ENCODE measurements around the gene TNFRSF19.

The TNFRSF19 gene

DNA sequence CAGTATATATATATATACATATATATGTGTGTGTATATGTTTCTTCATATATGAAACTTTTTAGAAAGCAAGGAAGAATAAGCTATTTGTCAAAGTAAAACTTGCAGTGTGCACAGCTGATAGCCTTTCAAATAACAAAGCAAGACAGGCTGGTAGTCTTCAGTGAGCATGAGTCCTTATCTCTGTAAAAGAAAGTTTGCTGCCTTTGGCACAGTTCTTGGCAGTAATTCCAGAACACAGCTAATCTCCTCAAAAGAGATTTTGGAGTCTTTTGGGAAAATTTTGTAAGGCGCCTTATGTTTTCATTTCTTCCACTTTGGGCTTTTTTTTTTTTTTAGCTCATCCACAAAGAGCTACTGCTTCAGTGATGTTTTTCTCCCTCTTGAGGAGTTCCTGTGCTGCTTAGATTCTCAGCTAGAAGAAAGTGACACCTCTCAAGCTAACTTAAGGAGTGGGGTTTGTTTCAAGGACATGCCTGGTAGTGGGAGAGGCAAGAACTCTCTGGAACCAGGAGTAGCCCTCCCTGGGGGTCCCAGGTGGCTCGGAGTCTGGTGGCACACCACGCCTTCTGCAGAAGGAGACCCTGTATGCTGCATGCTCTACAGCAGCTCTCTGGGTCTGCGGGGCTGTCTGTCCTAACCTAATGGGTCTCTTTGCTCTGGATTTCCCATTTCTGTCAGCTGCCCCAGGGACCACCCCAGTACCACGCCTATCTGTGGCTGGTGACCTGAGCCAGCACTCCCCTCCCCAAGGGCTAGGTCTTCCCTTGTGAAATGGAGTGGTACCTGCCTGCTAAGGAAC lies 58.8 kb downstream of the TNFRSF19 start:
- DNase-seq (ENCODE audit: low read depth): peak; percentile 42

DNA sequence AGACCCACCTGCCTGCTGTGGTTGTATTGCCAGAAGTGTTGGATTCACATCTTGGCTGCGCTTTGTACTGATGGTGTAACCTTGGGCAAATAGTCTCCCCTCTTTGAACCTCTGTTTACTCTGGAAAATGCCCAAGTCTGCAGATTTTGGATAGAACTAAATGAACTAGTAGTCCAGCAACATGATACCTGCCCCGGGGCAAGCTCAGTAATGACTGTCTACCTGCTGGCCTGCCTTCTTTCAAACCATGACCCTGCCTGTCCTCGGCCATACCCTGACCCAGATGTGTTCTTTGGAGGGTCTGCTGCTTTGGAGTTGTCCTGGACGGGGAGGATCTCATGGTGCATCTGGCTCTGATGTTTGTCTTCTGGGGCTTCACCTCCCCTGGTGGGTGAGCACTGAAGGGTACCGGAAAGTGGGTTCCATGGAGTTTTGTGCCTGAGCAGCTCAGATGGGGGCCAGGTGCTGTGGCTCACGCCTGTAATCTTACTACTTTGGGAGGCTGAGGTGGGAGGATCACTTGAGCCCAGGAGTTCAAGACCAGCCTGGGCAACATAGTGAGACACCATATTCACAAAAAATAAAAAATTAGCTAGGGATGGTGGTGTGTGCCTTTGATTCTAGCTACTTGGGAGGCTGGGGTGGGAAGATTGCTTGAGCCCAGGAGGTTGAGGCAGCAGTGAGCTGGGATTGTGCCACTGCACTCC lies 59.5 kb downstream of the TNFRSF19 start:
- no peak for DNase-seq (ENCODE audit: low read depth)

DNA sequence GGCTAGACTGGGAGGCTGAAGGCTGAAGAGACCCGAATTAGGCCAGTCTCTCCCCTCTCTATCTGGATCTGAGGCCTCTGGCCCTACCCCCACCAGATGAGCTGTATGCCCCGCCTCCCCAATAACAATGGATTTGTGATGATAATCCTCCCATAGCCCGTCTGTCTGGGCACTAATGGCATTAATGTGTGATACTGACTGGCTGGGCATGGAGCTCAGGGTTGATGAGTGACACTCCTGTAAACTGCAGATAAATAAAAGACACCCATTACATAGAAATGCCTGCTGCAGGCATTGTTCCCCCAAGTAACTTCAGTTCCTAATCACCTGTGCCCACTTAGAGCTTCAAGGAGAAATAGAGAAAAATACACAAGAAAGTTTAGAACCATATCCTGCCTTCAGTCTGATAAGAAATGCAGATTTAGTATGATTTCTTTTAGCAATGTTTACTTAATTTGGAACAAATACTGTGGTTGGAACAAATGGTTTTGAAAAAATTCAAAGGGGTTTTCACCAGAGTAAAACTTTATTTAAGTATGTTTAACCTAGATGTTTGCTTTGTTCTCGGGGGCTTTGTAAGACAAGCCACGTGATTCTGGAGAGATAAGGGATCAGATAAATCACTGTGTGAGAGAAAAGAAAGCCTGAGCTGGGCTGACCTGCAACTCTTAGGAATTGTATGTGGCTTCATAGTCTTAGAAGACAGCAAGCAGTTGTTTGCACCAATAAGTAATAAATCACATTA lies 60.3 kb downstream of the TNFRSF19 start:
- no peak for DNase-seq (ENCODE audit: low read depth)

DNA sequence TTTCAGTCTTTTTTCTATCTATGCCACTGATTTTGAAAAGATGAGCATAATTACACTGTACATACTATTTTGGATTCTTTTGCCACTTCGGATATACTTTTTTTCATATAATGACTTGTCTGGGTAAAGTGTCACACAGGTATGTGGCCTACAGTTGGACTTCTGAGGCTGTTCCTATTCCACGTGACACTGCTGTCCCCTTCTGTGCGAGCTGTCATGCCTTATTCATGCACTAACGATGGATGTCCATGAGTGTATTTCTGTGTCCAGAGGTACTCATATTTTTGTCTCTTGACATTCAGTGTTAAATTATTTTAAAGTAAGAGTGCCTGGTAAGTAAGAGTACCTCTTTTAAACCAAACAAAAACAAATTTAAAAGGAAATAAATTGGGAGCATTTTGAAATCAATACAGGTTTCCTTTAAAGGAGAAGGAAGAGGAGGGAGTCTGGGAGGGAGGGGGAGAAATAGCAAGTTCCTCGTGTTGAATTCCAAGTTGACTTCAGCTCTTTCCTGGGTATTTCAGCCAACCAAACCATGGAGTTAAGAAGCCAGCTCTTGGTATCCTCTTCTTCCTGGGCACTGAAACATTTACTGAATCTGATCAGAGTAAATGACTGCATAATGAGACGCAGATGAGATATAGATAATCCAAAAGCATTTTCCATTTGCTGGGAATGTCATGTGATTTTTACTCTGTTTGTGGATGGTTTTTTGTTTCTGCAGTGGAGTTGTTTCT lies 61.3 kb downstream of the TNFRSF19 start:
- no peak for DNase-seq (ENCODE audit: low read depth)

DNA sequence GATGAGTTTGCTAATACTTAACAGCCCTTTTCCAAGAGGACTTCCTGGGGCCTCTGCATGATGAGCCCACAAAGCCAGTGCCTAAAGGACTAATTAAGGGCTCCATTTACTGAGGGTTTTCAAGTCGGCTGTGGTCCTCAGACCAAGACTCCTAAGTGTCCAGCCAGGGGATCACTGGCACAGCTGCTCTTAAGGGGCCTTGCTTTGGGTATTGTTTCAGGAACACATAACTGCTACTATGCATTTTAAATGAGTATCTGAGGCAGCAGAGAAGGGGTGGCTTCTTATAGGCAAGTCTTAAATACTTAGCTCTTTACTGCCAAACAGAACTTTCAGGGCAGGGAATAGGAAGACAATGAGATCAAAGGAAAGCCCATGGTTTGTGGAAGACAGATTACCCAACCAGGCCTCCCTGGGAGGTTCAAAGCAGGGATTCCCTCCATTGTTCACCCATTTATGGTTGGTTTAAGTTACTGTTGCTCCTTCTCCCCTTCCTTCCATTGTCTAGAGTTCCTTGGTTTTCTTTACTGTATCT lies 61.9 kb downstream of the TNFRSF19 start:
- no peak for DNase-seq (ENCODE audit: low read depth)

DNA sequence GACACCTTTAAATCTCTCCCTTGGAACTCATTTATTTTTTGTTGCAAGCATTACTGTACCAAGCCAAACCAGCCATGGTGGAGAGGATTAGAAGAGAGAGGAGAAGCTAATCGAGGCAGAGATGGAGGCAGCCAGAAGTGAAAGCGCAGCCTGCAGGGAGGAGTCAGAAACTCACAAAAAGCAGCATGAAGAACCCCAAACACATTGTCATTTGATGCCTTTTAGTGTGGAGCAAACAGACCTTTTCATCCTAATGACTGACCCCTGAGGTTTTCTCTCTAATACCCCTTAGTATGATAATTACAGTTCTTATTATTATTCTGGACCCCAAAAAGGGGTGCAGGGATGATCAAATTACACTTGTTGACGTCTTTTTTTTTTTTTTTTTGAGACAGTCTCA lies 62.5 kb downstream of the TNFRSF19 start:
- DNase-seq (ENCODE audit: low read depth): no peak

DNA sequence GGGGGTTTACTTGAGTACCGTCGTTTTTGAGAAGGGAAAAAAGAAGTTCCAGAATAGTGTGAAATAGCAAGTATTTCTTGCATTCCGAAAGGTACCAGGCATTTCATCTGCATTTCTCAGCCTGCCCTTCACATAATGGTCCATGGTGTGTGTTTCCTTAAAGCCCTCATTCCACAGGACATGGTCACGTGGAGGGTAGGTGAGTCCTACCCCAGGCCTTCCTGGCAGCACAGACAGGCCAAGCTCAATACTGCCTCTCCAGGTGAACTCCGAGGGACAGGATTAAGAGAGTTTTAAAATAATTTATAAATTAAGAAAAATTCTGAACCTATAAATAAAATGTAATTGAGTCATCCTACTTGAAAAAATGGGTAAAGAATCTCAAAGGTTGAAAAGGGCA lies 64.7 kb downstream of the TNFRSF19 start:
- DNase-seq (ENCODE audit: low read depth): no peak

DNA sequence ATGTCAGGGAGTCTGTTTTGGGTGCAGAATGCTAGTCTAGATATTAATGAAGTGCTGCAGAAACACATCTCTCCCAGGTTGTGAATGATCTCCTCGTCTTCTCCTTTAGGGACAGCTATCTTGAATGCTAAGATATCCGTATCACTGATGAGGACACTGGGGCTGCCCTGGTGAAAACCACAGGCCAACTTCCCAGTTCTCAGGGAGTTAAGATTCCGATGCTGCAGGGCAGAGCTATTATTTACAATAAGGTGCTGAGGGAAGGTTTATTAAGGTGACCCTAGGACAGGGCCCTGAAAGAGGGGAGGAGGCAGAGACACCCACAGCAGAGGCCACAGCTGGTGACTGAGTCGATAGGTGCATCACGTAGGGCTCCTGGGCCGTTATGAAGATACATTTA lies 66.1 kb downstream of the TNFRSF19 start:
- DNase-seq (ENCODE audit: low read depth): no peak

DNA sequence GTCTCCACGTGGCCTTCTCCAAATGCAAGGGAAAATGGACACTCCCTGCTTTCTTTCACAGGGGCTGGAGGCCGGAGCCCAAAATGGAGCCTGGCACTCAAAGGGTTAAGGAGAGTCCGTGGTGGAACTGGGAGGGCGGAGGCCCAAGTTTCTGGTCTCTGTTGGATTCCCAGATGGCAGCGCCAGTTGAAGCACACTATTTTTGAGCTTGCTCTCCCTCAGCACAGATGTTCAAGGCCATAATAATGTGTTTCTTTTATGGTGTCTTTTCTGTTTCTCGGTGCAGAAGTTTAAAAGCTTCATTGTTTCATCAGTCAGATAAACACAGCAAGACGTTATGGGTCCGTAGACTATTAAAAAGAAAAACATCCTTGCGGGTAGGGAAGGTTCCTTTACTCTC lies 67.6 kb downstream of the TNFRSF19 start:
- no peak for DNase-seq (ENCODE audit: low read depth)

DNA sequence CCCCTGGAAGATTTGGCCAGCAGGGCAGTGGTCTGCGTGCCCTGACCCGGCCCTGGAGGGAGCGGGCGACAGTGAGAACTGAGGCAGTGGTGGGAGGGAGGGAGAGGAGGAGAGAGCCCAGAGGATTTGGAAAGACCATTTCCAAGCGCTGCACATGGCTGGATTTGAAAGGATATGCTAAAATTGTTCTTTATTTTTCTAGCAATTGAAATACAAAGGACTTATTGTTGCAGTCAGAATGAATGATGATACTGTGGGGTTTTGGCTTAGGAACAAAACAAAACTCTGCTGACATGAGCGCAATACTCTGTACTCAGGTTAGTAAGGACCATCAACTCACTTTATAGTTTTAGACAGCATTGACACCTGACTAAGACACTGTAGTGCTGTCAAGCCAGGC lies 69.5 kb downstream of the TNFRSF19 start:
- DNase-seq (ENCODE audit: low read depth): no peak

DNA sequence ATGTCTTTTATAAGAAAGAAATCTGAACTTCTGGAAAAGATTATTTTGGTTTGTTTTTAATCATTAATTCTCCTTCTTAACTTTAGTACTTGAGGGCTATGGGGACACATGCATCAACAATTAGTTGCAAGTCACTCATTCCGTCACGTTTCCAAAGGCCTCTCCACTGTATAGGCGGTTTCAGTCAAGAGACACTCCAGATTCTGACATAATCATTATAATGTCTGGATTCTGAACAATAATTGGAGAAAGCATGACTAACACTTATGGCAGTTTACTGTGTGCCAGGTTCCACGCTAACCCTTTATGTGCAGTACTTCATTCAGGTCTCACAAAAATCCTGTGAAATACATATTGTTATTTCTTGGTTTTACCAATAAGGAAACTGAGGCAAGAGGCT lies 71.9 kb downstream of the TNFRSF19 start:
- no peak for DNase-seq (ENCODE audit: low read depth)

DNA sequence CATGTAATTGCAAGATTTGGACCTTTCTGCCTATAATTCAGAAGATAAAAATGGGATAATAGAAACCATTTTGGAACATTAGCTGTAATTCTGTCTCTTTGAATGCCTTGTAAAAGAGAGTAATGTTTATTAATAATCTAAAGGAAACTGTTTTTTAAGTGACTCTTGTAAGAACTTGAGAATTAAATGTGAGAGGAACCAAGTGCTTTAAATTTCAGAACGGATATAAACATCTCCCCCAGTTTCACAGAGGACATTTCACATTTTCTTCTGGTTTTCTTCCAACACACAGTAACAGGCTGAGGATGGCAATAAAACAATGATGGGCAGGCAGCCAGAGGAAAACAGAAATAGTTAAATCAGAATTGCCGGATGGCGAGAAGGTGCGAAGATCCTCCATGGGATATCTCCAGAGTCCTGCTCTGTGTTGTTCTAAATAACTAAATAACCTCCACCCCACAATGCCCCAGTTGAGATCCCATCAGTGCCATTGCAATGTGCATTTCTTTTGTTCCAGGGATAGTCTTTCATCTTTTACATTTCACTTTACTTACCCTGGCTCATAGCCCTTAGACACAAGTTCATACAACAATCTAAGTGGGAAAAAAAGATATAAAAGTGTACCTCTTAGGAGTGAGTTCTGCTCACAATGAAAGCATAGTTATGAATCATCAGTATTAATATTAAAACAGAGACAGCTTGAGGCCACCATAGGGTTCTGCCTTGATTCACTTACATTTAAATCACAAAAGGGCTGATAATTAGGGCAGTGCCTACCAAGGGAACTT lies 73.3 kb downstream of the TNFRSF19 start:
- no peak for DNase-seq (ENCODE audit: low read depth)

DNA sequence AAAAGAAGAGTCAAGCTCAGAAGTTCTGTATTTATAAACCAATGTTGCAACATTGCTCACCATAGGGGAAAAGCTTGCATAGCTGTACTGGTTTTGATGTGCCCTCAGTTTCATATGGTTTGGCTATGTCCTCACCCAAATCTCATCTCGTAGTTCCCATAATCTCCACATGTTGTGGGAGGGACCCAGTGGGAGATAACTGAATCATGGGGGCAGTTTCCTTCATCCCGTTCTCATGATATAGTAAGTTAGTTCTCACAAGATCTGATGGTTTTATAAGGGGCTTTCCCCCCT lies 73.9 kb downstream of the TNFRSF19 start:
- DNase-seq (ENCODE audit: low read depth): no peak

DNA sequence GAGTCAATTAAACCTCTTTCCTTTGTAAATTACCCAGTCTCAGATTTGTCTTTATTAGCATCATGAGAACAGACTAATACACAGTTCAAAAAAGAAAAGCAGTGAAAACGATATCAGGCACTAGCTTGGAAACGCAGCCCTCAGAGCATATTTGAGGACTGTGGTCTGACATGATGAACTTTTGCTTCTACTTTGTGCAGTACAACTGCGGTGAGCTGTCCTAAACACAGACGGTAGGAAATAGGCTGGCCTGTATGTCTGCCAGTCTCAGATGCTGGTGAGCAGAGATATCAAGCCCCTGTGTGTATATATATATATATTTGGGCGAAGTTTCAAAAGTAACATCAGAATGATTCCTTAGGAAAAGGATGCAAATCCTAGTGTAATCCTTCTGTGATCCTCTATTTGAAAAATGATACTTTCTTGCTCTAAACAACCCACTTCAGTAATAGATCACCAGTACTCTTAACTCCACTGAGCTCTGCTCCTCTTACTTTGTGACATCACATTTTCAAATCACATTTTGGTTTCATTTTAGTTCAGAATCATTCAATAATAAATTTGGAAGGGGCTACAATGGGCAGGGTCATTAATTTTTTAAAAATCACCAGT lies 74.4 kb downstream of the TNFRSF19 start:
- DNase-seq (ENCODE audit: low read depth): no peak

DNA sequence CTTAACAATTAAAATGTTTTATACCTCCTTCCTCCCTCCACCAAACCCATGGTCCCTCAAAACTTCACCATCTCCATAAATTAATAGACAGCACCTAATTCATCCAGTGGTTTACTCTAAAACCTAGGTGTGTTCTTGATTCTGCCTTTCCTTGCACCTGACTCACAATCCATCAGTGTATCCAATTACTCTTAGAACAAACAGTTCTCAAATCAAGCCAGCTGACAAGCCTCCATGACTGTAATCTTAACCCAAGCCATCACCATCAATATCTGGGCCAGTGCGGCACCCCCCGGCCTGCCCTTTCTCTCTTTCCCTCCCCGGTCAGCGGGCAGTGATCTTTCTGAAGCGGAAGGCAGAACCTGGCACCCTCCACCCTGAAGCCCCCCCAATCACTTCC lies 75.6 kb downstream of the TNFRSF19 start:
- DNase-seq (ENCODE audit: low read depth): no peak

DNA sequence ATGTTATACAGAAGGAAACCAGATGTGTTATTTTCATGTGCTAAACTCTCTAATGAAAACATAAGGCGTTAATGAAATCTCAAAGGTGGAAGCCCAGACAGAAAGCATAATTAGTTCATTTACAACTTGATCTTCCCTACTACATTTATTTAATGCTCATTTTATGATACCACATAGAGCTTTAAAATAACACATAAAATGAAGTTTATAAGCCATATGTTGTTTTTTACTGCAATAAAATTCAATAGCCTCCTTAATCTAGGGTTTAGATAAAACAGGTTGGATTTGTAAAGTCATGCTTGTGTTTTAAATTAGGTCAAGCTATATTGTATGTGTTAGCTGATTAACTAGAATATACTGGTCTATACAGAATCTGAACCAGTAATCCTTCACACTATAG lies 81.2 kb downstream of the TNFRSF19 start:
- DNase-seq (ENCODE audit: low read depth): no peak

DNA sequence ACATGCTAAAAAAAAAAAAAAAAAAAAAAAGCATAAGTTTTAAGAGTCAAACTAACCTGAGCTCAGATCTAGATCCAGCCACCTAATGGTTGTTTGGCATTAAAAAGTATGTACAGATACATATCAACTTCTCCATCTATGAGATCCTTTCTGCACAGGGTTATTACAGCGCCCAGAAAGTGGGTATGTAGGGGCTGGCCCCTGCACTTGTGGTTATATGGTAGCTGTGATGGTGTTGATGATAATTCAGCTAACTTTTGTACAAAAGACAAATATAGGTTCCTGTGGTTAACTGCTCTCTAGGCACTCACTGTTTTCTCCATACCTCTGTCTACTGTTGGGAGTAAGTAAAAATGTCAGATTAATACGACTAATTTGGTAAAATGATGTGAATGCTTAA lies 81.7 kb downstream of the TNFRSF19 start:
- DNase-seq (ENCODE audit: low read depth): no peak

DNA sequence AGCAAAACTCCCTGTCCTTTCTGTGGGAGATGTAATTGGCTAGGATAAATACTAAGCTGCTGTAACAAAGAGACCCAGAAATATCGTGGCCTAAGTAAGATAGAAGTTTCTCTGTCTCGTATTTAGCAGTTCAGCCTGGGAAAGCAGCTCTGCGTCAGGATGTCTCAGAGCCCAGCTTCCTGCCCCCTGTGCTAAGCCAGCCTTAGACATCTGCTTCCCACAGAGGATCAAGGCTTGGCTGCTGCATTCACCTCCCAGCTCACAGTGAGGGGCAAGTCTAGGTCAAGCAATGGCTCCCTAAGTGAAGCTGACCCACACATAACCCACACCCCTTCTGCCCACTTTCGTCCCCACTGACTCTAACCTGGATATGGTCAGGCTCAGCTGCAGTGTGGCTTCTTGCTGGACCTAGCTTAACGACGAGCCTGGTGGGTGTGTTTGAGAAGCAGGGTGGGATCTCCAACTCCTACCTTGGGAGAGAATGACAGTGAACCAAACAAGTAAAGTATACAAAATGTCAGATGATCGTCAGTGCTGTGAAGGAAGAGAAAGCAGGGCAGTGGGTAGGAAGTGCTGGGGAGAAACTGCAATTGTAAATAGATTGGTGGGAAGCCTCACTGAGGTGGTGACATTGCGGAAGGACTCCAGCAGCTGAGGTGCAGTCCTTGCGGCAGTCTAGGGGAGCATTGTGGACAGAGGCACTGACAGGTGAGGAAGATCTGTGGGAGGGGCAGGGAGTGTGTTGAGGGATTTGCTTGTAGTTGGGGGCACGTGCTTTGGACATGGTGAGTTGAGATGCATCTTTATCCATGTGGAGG lies 82.9 kb downstream of the TNFRSF19 start:
- no peak for DNase-seq (ENCODE audit: low read depth)

DNA sequence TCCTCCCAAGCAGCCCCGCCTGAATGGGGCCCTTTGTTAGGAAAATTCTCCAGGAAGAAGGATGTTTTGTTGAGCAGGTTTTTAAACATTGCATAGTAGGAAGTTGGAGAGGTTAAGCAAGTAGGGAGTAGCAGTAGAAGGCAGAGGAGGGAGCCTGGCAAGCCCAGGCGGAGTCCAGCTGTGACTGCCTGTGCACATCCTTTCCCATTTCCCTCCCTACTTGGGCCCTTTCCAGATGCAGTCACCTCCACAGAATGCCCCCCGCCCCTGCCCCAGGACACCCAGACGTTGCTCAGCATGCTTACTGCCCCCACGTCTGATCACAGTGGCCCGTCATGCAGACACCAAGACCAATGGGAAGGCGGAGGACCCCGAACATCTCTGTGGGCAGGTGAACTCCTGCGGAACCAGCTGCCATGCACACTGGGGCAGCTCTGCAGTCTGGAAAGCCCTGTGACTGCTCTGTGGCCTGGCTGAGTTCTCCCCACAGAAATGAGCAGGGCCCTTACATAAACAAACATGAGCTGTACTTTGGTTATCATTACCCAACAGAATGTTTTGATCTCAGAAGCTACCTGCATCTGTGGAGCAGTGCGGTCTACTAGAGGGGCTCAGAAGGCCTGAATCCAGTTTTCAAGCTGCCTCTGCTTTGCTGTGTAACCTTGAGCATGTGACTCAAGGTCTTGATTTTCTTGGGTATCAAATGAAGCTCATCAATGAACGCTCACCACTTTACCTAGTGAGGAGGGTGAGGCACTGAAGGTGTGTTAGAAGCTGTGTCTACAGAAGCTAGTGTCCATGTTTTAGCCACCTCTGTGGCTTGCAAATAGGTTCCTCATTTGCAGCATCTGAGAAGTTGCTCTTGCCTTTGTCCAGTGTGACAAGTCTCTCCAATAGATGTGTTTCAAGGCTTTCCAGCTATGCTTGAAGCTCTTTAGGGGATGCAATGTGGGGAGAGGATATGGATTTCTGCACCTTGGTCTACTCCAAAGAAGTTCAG lies 84.2 kb downstream of the TNFRSF19 start:
- DNase-seq (ENCODE audit: low read depth): no peak
